Ovary (tissue), 9 donors: ENCODE measurements around the gene MAPKAP1. TPM values are rescaled to one million over a fixed set of nuclear protein-coding genes. Genes with fewer than 3 reads are reported as not detected.
A peak's percentile ranks its signal among the peaks of the same experiment; 100 is the strongest.

ENCODE experiments used
- DNase-seq, 5 donors: peaks; one replicate each; pipeline ENCODE4 v3.0.0-alpha.2; 2019 to 2020
- H3K27ac ChIP-seq, 2 donors: fragments of 200-600 bp; one replicate each; pipeline versions ENCODE4 v1.5.1 to v1.8.0; 2019 to 2022
- H3K27me3 ChIP-seq: fragments of 200-600 bp; one replicate; pipeline ENCODE4 v1.8.0; 2022
- H3K36me3 ChIP-seq: fragments of 200-600 bp; sonication (generic); one replicate; pipeline ENCODE4 v1.5.1; 2019
- H3K4me1 ChIP-seq: one replicate; pipeline ENCODE4 v1.8.1; 2013; ENCODE audit warnings: mild to moderate bottlenecking, moderate library complexity; ENCODE audit not compliant: insufficient read depth
- H3K4me3 ChIP-seq: fragments of 200-600 bp; sonication (generic); one replicate; pipeline ENCODE4 v1.5.1; 2017
- H3K9me3 ChIP-seq, 2 donors: fragments of 200-600 bp in 1 of 2; sonication (generic) in 1 of 2; one replicate each; pipeline versions ENCODE4 v1.5.1 to v1.8.1; 2013 to 2019; ENCODE audit warnings: mild to moderate bottlenecking in 1 of 2, moderate library complexity in 1 of 2
- CTCF ChIP-seq, 3 donors: fragments of 450-650 bp in 2 of 3; fragments of 200-600 bp in 1 of 3; IDR thresholded peaks; one replicate each; pipeline versions ENCODE4 v1.5.1 to v1.8.0; 2016 to 2022; ENCODE audit warnings: antibody characterized with exemption in 3 of 3, mild to moderate bottlenecking in 1 of 3
- EP300 ChIP-seq: sonication (generic); formaldehyde crosslinking; IDR thresholded peaks from one replicate; pipeline ENCODE4 v1.6.1; 2017; ENCODE audit warnings: antibody characterized with exemption
- POLR2A ChIP-seq: fragments of 450-650 bp; IDR thresholded peaks from one replicate; pipeline ENCODE4 v1.6.1; 2017; ENCODE audit warnings: antibody characterized with exemption, mild to moderate bottlenecking, moderate library complexity
- WGBS, 3 donors: extraction: QIAGEN DNeasy Blood & Tissue Kit in 1 of 3; methylation state at CpG; one replicate each; pipeline versions ENCODE4 v1.1.5 to v1.1.7; 2013 to 2017; 5-methylcytosine and 5-hydroxymethylcytosine counted together
- intact Hi-C, 4 donors: fragments of 100-400 bp; cut with DNase I; formaldehyde crosslinking; loops; one replicate each; pipeline versions ENCODE4 v1.11.0 to v1.15.1; 2022 to 2023
- polyA plus RNA-seq, 2 donors: library from polyadenylated mRNA; stranded (reverse); fragments of 200-250 nt in 1 of 2; fragments of 350-450 nt in 1 of 2; fragmentation: Illumina TruSeq in 1 of 2; extraction: RNeasy Lipid Tissue Mini Kit (QIAGEN cat#74804) in 1 of 2; gene quantifications; one replicate each; pipeline ENCODE4 v1.2.3, GENCODE V29; 2013 to 2014
- total RNA-seq, 7 donors: library from RNA; depleted of rRNA in 2 of 7; stranded (reverse); fragments of >200 nt in 2 of 7; fragmentation: NEBNext Ultra II Directional in 3 of 7; extraction: Animal tissue kit (Norgen Biotek cat#: 25700) in 3 of 7; gene quantifications; one replicate each; pipeline versions ENCODE4 v1.1.0 to v1.2.4, GENCODE V29; 2016 to 2023
- donor health status: DM: no; HTN: no; CAD: no; lungs with moderate emphysema.
- donor health status: DM: no; HTN: no; CAD: no.
- donor health status: Bipolar disorder and iron deficiency.
- donor health status: DM: yes; HTN: yes; CAD: no.
- donor health status: DM: no; HTN: no; CAD: no.
- donor health status: DM: yes; HTN: yes; CAD: no.

Gene MAPKAP1
- total and polyA plus RNA-seq, 9 donors, result 43.3 to 86.5 (median 50.2) TPM

- WGBS, 3 donors, result 76% methylated on average over 6 of the region's 6 CpGs
- no peaks in the 10 kb centered on the region for H3K9me3 ChIP-seq
Observed at GRCh38 chr9:125559194-125559593, 147.8 kb downstream of the MAPKAP1 start.

GRCh38 chr9:125558453-125559092 lies 148.4 kb downstream of the MAPKAP1 start:
- Histone ChIP-seq H3K4me1 (no peaks in the 10 kb centered on the region), H3K36me3 (no peaks in the 10 kb centered on the region), H3K4me3 (no peak overlapping the region), H3K9me3 (no peaks in the 10 kb centered on the region), H3K27ac (peak overlapping the region in 1 of 2 donors; percentile 18), H3K27me3 (no peaks in the 10 kb centered on the region)
- peak in 3 of 5 donors; percentile 52 to 73 (median 54) for DNase-seq
- intact Hi-C loops, result loop anchor here in 2 of 4 donors (5.0 to 10.0 kb wide), 3 partner anchors 144 to 666 kb away; no protein-coding TSS in a partner anchor
- TF ChIP-seq CTCF (IDR thresholded peaks at IDR 0.05) (peak; percentile 48 to 69 (median 65)), EP300 (no peak)
- WGBS, 3 donors, result 29 to 42% (median 33%) methylated on average over 2 of the region's 2 CpGs

More at GRCh38 chr9:125559194-125559593, 147.8 kb downstream of the MAPKAP1 start:
- no peak for DNase-seq
- no peaks in the 10 kb centered on the region for H3K27me3 ChIP-seq
- TF ChIP-seq POLR2A, result no peak
- TF ChIP-seq EP300, result no peak
- no peak for TF ChIP-seq CTCF (IDR thresholded peaks at IDR 0.05)
- H3K27ac ChIP-seq, result peak overlapping the region in 1 of 2 donors; percentile 8
- intact Hi-C loops, result loop anchor here in 2 of 4 donors (5.0 to 10.0 kb wide), 3 partner anchors 144 to 666 kb away; no protein-coding TSS in a partner anchor
- H3K36me3 ChIP-seq, result no peaks in the 10 kb centered on the region
- no peaks in the 10 kb centered on the region for H3K4me1 ChIP-seq
- no peak overlapping the region for H3K4me3 ChIP-seq

- WGBS, 3 donors, result 78 to 84% (median 84%) methylated on average over 7 of the region's 7 CpGs
- intact Hi-C loops, result loop anchor here in 2 of 4 donors (5.0 to 10.0 kb wide), 3 partner anchors 141 to 669 kb away; no protein-coding TSS in a partner anchor
- H3K27ac ChIP-seq, result peak overlapping the region in 1 of 2 donors; percentile 16
Observed at GRCh38 chr9:125556046-125556721, 150.8 kb downstream of the MAPKAP1 start.

More at GRCh38 chr9:125556046-125556721, 150.8 kb downstream of the MAPKAP1 start:
- DNase-seq, result no peak
- Histone ChIP-seq H3K27me3 (no peaks in the 10 kb centered on the region), H3K4me1 (peaks cover 4% of the 10 kb centered on the region), H3K9me3 (no peaks in the 10 kb centered on the region), H3K4me3 (no peak overlapping the region), H3K36me3 (no peaks in the 10 kb centered on the region)
- no peak for TF ChIP-seq EP300
- no peak for TF ChIP-seq POLR2A
- no peak for TF ChIP-seq CTCF (IDR thresholded peaks at IDR 0.05)
